NCI-H1048 (cell line): Measurements from ENCODE around the gene TNRC6A.
"Not testable (repeated sequence)": the region's sequence is repeated elsewhere in the genome, so short reads cannot be mapped to it uniquely, and the experiment has no call there.

ENCODE experiments used
- DNase-seq: peaks from one replicate; lab custom pipeline; 2025; lab: John Stamatoyannopoulos, UW

Gene TNRC6A

GRCh38 chr16:24758373-24758772 lies 28.9 kb downstream of the TNRC6A start:
- DNase-seq = no peak

GRCh38 chr16:24759006-24759405 lies 29.6 kb downstream of the TNRC6A start:
- no peak for DNase-seq

- DNase-seq = no peak
These were observed 32.1 kb downstream of the TNRC6A start for GRCh38 chr16:24761526-24761925.

- no peak for DNase-seq
These were observed 35.5 kb downstream of the TNRC6A start for GRCh38 chr16:24764916-24765315.

GRCh38 chr16:24766057-24766456 lies 36.6 kb downstream of the TNRC6A start:
- no peak for DNase-seq

- no peak for DNase-seq
These were observed 40.4 kb downstream of the TNRC6A start for GRCh38 chr16:24769806-24770205.

GRCh38 chr16:24771132-24771778 lies 41.8 kb downstream of the TNRC6A start:
- no peak for DNase-seq

GRCh38 chr16:24771779-24772157 lies 42.3 kb downstream of the TNRC6A start:
- DNase-seq = no peak

GRCh38 chr16:24773771-24774427 lies 44.4 kb downstream of the TNRC6A start:
- no peak for DNase-seq

GRCh38 chr16:24774510-24774909 lies 45.1 kb downstream of the TNRC6A start:
- no peak for DNase-seq

GRCh38 chr16:24775455-24775854 lies 46.0 kb downstream of the TNRC6A start:
- DNase-seq = no peak

- DNase-seq = no peak
These were observed 47.2 kb downstream of the TNRC6A start for GRCh38 chr16:24776501-24777220.

GRCh38 chr16:24778671-24779070 lies 49.2 kb downstream of the TNRC6A start:
- DNase-seq = no peak

- DNase-seq = no peak
These were observed 51.8 kb downstream of the TNRC6A start for GRCh38 chr16:24781256-24781655.

GRCh38 chr16:24784121-24784520 lies 54.7 kb downstream of the TNRC6A start:
- DNase-seq = no peak

GRCh38 chr16:24789881-24790280 lies 60.4 kb downstream of the TNRC6A start:
- DNase-seq = no peak

- no peak for DNase-seq
These were observed 71.1 kb downstream of the TNRC6A start for GRCh38 chr16:24800586-24800985.

- DNase-seq = no peak
These were observed 72.4 kb downstream of the TNRC6A start for GRCh38 chr16:24801761-24802302.

- no peak for DNase-seq
These were observed 76.0 kb downstream of the TNRC6A start for GRCh38 chr16:24805484-24805883.

- DNase-seq = no peak
These were observed 77.8 kb downstream of the TNRC6A start for GRCh38 chr16:24807301-24807700.

- no peak for DNase-seq
These were observed 81.7 kb downstream of the TNRC6A start for GRCh38 chr16:24810951-24811843.

GRCh38 chr16:24812813-24813212 lies 83.4 kb downstream of the TNRC6A start:
- not testable (repeated sequence) for DNase-seq
